NB4 (cell line): ENCODE data around the gene SBDS.
"Not testable (repeated sequence)": the region's sequence is repeated elsewhere in the genome, so short reads cannot be mapped to it uniquely, and the experiment has no call there.

ENCODE experiments used
- DNase-seq: peaks from one replicate; pipeline ENCODE4 v3.0.0; 2010; ENCODE audit warnings: low read depth
- H3K4me3 ChIP-seq: one replicate; pipeline ENCODE4 v1.5.1; 2011; ENCODE audit warnings: mild to moderate bottlenecking, low read depth, low read length, moderate library complexity
- MYC ChIP-seq: IDR thresholded peaks from 2 replicates; pipeline ENCODE4 v1.6.1; 2011; ENCODE audit warnings: low read depth, low read length
- POLR2A ChIP-seq: IDR thresholded peaks from 2 replicates; pipeline ENCODE4 v1.6.1; 2011; ENCODE audit warnings: mild to moderate bottlenecking; ENCODE audit not compliant: insufficient read length; ENCODE audit errors: extremely low read depth
- TF ChIP-seq, protein P1 (sequence below): IDR thresholded peaks from 2 replicates; pipeline ENCODE4 v1.6.1; 2011; ENCODE audit warnings: low read depth, low read length
- TF ChIP-seq, protein P2 (sequence below): IDR thresholded peaks from one replicate; pipeline ENCODE4 v1.5.1; 2012; ENCODE audit warnings: low read depth, low read length

SBDS gene

DNA sequence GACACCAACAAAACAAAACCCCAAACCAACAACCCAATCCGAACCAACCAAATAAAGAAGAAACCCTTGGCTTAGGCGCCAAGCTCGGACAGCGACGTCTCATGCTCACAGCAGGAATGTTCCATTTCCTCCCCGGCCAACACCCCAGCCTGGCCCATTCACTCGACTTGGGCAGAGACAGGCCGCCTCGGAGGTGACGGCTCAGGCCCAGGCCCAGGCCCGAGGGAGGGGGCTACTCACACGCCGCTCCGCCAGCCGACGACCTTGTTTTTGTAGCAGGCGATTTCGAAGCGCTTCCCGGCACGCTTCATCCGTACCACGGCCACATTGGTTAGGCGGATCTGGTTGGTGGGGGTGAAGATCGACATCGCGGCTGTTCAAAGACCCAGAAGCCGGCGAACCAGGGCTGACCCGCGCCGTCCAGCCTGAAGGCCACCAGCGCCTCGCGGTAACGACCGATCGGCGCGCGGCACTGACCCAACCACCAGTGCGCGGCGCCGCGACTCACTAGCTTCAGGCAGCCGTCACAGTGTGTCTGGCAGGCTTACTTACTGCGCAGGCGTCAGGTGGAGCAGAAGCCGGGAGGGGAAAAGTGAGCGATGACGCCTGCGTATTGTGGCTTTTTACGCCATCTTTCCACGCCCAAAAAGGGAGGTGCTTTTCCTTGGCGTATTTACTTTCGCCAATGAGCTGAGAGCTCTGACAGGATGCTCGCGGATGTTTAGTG is at the start of gene SBDS:
Gene SBDS (minus strand): TSS at position 537 of the 727 bp plus-strand sequence. CDS start 169 bp downstream, at position 368.
- TF ChIP-seq, protein P1, sequence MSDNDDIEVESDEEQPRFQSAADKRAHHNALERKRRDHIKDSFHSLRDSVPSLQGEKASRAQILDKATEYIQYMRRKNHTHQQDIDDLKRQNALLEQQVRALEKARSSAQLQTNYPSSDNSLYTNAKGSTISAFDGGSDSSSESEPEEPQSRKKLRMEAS, result peak; percentile 3; the same call in 1 of the 2 replicates
- TF ChIP-seq POLR2A (peak; percentile 83), MYC (peak; percentile 63; the same call in 1 of the 2 replicates)
- peak; percentile 99 for DNase-seq
- peak within 1 kb of the TSS; percentile 84 for H3K4me3 ChIP-seq

DNA sequence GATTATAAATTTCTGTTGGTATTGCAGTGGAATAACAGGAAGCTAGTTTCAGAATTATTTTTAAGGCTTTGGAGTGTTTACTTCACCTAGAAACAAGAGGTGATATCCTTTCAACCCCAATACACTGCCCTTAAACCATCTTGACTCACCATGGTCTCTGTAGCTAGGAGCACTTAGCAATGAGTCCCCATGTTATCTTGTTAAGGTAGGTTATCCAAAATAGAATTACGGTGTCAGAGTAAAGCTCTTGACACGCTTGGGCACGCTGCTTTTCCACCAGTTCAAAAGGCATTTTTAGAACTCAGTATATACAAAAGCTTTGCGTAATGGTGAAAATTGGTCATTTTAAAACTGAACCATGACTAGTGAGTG is 48.2 kb upstream of the SBDS start:
- not testable (repeated sequence) for H3K4me3 ChIP-seq, DNase-seq

DNA sequence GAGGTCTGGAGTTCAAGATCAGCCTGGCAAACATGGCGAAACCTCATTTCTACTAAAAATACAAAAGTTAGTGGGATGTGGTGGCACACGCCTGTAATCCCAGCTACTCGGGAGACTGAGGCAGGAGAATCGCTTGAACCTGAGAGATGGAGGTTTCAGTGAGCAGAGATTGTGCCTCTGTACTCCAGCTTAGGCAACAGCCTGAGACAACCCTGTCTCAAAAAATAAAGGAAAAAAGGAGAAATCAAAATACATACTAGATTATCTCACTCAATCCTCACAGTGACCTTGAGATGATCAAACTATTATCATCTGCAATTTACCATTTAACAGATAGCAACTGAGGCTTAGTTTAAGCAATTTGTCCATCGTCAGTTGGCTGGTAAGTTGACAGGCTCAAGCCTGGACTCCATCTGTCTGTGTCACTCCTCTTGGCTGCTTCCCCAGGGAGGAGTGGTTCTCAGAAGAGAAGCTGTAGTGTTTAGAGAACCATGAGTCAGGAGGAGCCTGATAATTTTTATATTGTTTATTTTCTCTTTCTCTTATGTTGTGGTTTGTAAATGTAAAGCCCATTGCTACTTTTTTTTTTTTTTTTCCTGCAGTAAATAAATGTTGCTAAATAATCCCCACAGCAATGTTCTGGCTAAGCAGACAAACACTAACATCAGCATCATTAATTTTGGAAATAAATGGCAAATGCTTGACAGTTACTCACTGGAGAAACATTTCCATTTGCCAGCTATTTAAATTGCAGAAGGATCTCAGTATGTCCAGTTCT is 47.6 kb upstream of the SBDS start:
- H3K4me3 ChIP-seq, result not testable (repeated sequence)
- peak; percentile 31 for DNase-seq

DNA sequence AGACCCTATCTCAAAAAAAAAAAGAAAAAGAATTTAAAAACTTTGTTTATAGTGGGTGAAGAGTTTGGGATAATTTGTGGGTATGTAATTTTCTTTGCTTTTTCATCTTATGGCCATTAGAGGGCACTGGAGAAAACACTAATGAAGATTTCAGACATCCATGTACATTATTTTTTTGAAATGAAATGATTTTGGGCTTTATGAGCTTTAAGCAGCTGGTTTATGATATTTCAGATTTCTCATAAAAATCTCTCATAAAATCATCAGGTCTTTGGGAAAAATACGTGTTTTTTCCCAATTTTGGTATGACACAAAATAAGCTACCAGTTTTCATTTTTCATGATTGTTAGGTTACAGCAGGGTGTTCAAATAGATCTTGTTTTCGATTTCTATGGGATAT is 45.4 kb upstream of the SBDS start:
- H3K4me3 ChIP-seq, DNase-seq: not testable (repeated sequence)

DNA sequence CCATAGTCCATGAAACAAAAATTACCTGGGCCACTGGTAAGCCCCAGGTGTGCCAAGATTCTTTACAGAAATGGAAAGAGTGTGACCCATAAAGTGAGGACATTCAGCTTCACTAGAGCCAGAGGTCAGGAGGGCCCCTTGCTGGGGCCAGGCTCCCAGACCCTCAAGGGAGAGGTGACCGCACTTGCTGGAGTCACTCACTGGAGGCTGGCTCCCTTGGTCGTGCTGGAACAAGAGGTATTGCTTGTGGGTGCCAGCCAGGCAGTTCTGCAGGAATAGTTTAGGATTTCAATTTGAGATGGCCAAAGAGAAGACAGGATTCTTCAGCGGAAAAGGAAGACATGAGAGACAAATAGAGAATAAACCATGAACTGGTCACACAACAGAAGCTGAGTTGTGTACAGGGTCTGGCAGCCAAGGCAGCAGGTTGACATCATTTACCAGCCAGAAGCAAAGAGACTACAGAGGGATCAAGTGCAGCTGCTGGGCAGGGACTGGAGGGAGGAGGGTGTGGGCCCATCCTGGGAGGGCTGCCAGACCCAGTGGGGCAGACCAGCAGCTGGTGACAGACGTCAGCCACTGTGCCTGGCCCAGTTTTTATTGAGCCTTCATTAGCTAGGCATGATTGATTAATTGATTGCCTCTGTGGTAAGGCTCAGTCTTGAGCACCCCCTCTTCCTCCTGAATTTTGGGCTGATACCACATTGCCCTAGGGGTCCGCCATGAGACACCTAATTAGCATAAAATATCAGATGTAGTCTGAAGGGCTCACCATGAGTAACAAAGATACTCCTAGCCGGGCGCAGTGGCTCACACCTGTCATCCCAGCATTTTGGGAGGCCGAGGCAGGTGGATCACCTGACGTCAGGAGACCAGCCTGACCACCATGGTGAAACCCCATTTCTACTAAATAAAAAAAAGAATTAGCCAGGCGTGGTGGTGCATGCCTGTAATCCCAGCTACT is 41.3 kb upstream of the SBDS start:
- not testable (repeated sequence) for DNase-seq, H3K4me3 ChIP-seq

DNA sequence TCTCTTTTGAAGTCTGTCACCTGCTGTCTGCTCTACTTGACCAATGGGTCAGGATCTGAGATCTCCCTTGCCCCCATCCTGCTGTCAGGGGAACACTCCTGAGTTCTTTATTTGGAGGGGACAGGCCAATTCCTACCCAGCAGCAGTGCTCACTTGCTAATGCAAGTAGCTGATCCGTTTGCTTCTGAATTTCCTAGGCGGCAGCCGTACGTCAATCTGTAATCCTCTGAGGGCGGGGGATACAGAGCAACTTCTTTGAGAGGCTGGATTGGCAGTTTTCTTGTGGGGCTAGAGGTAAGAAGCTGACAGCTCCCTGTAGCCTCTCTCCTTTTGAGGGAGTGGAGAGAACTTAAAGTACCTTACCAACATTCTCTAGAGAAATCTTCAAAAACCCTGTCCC is 37.9 kb upstream of the SBDS start:
- DNase-seq, result no peak
- H3K4me3 ChIP-seq, result no peak overlapping the region
- TF ChIP-seq POLR2A, result no peak
- TF ChIP-seq, protein P2, sequence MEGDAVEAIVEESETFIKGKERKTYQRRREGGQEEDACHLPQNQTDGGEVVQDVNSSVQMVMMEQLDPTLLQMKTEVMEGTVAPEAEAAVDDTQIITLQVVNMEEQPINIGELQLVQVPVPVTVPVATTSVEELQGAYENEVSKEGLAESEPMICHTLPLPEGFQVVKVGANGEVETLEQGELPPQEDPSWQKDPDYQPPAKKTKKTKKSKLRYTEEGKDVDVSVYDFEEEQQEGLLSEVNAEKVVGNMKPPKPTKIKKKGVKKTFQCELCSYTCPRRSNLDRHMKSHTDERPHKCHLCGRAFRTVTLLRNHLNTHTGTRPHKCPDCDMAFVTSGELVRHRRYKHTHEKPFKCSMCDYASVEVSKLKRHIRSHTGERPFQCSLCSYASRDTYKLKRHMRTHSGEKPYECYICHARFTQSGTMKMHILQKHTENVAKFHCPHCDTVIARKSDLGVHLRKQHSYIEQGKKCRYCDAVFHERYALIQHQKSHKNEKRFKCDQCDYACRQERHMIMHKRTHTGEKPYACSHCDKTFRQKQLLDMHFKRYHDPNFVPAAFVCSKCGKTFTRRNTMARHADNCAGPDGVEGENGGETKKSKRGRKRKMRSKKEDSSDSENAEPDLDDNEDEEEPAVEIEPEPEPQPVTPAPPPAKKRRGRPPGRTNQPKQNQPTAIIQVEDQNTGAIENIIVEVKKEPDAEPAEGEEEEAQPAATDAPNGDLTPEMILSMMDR, result no peak
- TF ChIP-seq, protein P1, result no peak
- TF ChIP-seq MYC, result no peak

DNA sequence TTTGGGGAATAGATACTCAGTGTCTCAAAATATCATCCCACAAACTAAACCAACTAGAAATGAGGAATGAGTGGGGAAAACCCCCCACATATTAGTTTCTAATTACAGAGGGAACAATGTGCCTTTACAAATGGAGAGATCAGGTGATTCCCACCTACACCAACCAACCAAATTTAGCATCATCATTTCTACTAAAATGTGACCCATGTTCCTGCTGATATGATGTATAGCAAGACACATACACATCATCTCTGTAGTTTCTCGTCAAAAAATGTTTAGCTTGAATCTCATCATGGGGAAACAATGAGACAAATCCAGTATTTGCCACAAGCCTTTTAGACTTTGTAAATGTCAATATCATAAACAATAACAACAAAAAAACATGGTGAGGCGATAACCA is 36.3 kb upstream of the SBDS start:
- not testable (repeated sequence) for H3K4me3 ChIP-seq, DNase-seq

DNA sequence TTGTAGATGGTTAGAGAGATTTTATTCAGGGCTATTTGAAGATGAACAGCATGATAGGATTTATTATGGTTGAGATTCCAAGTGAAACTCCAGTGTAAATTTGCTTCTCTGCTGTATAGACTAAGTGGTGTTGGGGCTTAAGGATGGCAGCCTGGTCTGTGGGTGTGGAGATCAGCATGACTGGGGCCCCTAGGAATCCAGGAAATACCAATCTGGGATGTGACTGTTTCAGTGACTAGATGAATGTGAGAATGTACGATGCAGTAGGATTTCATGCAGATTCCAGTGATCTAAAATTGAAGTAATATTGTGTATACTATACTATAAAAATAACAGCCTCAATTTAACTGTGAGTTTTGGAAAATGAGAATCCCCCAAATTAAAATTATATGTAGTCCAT is 30.1 kb upstream of the SBDS start:
- not testable (repeated sequence) for DNase-seq, H3K4me3 ChIP-seq

DNA sequence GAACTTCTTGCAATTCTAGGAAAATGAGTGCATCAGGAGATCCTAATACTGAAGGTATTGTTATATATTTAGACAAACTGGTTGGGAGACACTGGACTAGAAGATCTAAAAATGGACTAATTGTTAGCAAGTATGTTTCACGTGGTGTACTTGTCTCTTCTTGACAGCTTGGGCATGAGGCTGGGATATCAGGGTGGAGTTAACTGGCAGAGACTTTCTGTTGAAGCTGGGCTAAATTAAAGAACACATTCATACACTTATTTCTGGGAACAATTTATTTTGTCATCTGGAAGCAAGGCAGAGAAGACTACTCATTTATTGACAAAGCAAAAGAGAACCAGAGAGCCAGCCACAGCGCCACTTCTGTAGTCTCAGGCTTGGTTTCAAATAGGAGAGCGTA is 27.1 kb upstream of the SBDS start:
- TF ChIP-seq, protein P1, result no peak
- TF ChIP-seq POLR2A, result no peak
- TF ChIP-seq, protein P2, result no peak
- TF ChIP-seq MYC, result no peak
- DNase-seq, result no peak
- H3K4me3 ChIP-seq, result no peak overlapping the region
